Measurements from ENCODE around the gene GLA.

- TF ChIP-seq POLR2A (IDR thresholded peaks at IDR 0.05) (no peak), CTCF (IDR thresholded peaks at IDR 0.05) (no peak)
Measured at GRCh38 chrX:101410461-101410860, 2.7 kb upstream of the GLA start.

Data from testis (tissue), 2 donors.